GM19468 (cell line): ENCODE data around the gene CYTIP.
"Not testable (repeated sequence)": the region's sequence is repeated elsewhere in the genome, so short reads cannot be mapped to it uniquely, and the experiment has no call there.

Experiments
- ATAC-seq: cut with Tn5 transposase; IDR thresholded peaks from one replicate; pipeline ENCODE4 v1.9.1; 2021; ENCODE audit warnings: mild to moderate bottlenecking, moderate library complexity, moderate number of reproducible peaks; ENCODE audit not compliant: unreplicated experiment; ENCODE audit errors: extremely low read depth

Gene CYTIP

GRCh38 chr2:157427003-157427921 lies 16.6 kb downstream of the CYTIP start:
- ATAC-seq, result no peak

- ATAC-seq, result no peak
These were observed 17.4 kb downstream of the CYTIP start for GRCh38 chr2:157426477-157426994.

GRCh38 chr2:157424374-157424773 lies 19.5 kb downstream of the CYTIP start:
- ATAC-seq, result no peak

- no peak for ATAC-seq
These were observed 21.9 kb downstream of the CYTIP start for GRCh38 chr2:157421964-157422363.

GRCh38 chr2:157421331-157421944 lies 22.5 kb downstream of the CYTIP start:
- ATAC-seq, result no peak

GRCh38 chr2:157420771-157421323 lies 23.0 kb downstream of the CYTIP start:
- no peak for ATAC-seq

GRCh38 chr2:157419031-157419575 lies 24.8 kb downstream of the CYTIP start:
- no peak for ATAC-seq

- no peak for ATAC-seq
These were observed 25.6 kb downstream of the CYTIP start for GRCh38 chr2:157418239-157418641.

- no peak for ATAC-seq
These were observed 28.2 kb downstream of the CYTIP start for GRCh38 chr2:157415591-157416101.

- peak; percentile 1 for ATAC-seq
These were observed 29.8 kb downstream of the CYTIP start for GRCh38 chr2:157414050-157414449.

GRCh38 chr2:157413326-157414035 lies 30.4 kb downstream of the CYTIP start:
- ATAC-seq, result peak; percentile 83

- no peak for ATAC-seq
These were observed 32.1 kb downstream of the CYTIP start for GRCh38 chr2:157411624-157412336.

- ATAC-seq, result not testable (repeated sequence)
These were observed 38.5 kb downstream of the CYTIP start for GRCh38 chr2:157405398-157405797.

GRCh38 chr2:157404363-157404762 lies 39.5 kb downstream of the CYTIP start:
- ATAC-seq, result peak; percentile 92

- ATAC-seq, result not testable (repeated sequence)
These were observed 40.9 kb downstream of the CYTIP start for GRCh38 chr2:157402801-157403485.

GRCh38 chr2:157395811-157396210 lies 48.1 kb downstream of the CYTIP start:
- ATAC-seq, result no peak

- ATAC-seq, result no peak
These were observed 49.0 kb downstream of the CYTIP start for GRCh38 chr2:157394928-157395327.

GRCh38 chr2:157393348-157393747 lies 50.5 kb downstream of the CYTIP start:
- no peak for ATAC-seq

- no peak for ATAC-seq
These were observed 55.1 kb downstream of the CYTIP start for GRCh38 chr2:157388827-157389226.
